RWPE1 (cell line): ENCODE measurements around the gene FRK.

ENCODE experiments used
- CTCF ChIA-PET: fragments of 350-600 bp; sonication (Branson Sonifier 250); formaldehyde crosslinking; extraction: SDS; loops from one replicate; lab custom pipeline; 2021; lab: Yijun Ruan, JAX
- POLR2A ChIA-PET: fragments of 400-600 bp; formaldehyde crosslinking; extraction: SDS; loops from one replicate; lab custom pipeline; 2020; ENCODE audit warnings: antibody characterized with exemption; ENCODE audit not compliant: low non-redundant PET; lab: Yijun Ruan, JAX
- DNase-seq: peaks from one replicate; pipeline ENCODE4 v3.0.0; 2012; ENCODE audit warnings: low spot score
- H3K27ac ChIP-seq: fragments of 450-650 bp; 2 replicates; pipeline ENCODE4 v1.5.1; 2017
- CTCF ChIP-seq: fragments of 450-650 bp; conservative IDR thresholded peaks from 2 replicates; pipeline ENCODE4 v1.5.1; 2017; ENCODE audit warnings: low read depth, mild to moderate bottlenecking

FRK gene

GRCh38 chr6:116033687-116034303, 26.9 kb downstream of the FRK start:
- H3K27ac ChIP-seq = no peak overlapping the region
- ChIA-PET CTCF (interaction anchor here (0.6 kb wide), 1 partner anchor 64 kb away, joined by 4 read pairs; no protein-coding TSS in a partner anchor), POLR2A (no interaction called here)
- TF ChIP-seq CTCF = no peak
- no peak for DNase-seq

- no peak for DNase-seq
- no peak overlapping the region for H3K27ac ChIP-seq
- TF ChIP-seq CTCF = no peak
- ChIA-PET POLR2A (no interaction called here), CTCF (interaction anchor here (0.6 kb wide), 1 partner anchor 672 kb away, joined by 3 read pairs; no protein-coding TSS in a partner anchor)
These were observed 29.9 kb downstream of the FRK start for GRCh38 chr6:116030770-116031169.

GRCh38 chr6:116029535-116029934, 31.2 kb downstream of the FRK start:
- no peak for TF ChIP-seq CTCF
- ChIA-PET CTCF (interaction anchor here (0.7 kb wide), 1 partner anchor 31 kb away, joined by 3 read pairs; the partner anchor contains the start of gene FRK), POLR2A (no interaction called here)
- DNase-seq = no peak
- no peak overlapping the region for H3K27ac ChIP-seq

- CTCF ChIA-PET = interaction anchor here (0.5 to 0.6 kb wide), 2 partner anchors 9 to 212 kb away, joined by 3 to 5 read pairs; no protein-coding TSS in a partner anchor
- no peak for TF ChIP-seq CTCF
These were observed 32.5 kb downstream of the FRK start for GRCh38 chr6:116028233-116028632.

GRCh38 chr6:116027801-116028200, 32.9 kb downstream of the FRK start:
- POLR2A ChIA-PET = no interaction called here
- no peak for DNase-seq
- no peak overlapping the region for H3K27ac ChIP-seq
- CTCF ChIA-PET = interaction anchor here (0.5 to 0.6 kb wide), 2 partner anchors 10 to 213 kb away, joined by 3 to 5 read pairs; no protein-coding TSS in a partner anchor
- TF ChIP-seq CTCF = no peak

More at GRCh38 chr6:116028233-116028632, 32.5 kb downstream of the FRK start:
- POLR2A ChIA-PET = no interaction called here
- no peak overlapping the region for H3K27ac ChIP-seq
- no peak for DNase-seq

GRCh38 chr6:116025405-116025804, 35.3 kb downstream of the FRK start:
- ChIA-PET POLR2A (no interaction called here), CTCF (no interaction called here)
- DNase-seq = no peak
- no peak overlapping the region for H3K27ac ChIP-seq
- TF ChIP-seq CTCF = no peak
